GM12801 (cell line): ENCODE data around the gene STAT1.

Experiments
- CTCF ChIP-seq: IDR thresholded peaks from one replicate; pipeline ENCODE4 v1.5.1; 2011; ENCODE audit warnings: control low read depth; ENCODE audit not compliant: insufficient read length; ENCODE audit errors: extremely low read depth

The STAT1 gene

GRCh38 chr2:191030521-191031154, 16.7 kb upstream of the STAT1 start:
- no peak for TF ChIP-seq CTCF

- TF ChIP-seq CTCF, result no peak
These were observed 15.4 kb upstream of the STAT1 start for GRCh38 chr2:191029280-191029950.

- TF ChIP-seq CTCF, result no peak
These were observed 12.4 kb upstream of the STAT1 start for GRCh38 chr2:191026377-191026776.

- no peak for TF ChIP-seq CTCF
These were observed 11.2 kb upstream of the STAT1 start for GRCh38 chr2:191025135-191025534.

- TF ChIP-seq CTCF, result no peak
These were observed 9.3 kb upstream of the STAT1 start for GRCh38 chr2:191023235-191023679.

- TF ChIP-seq CTCF, result no peak
These were observed 6.9 kb upstream of the STAT1 start for GRCh38 chr2:191020742-191021381.

GRCh38 chr2:191020221-191020741, 6.3 kb upstream of the STAT1 start:
- no peak for TF ChIP-seq CTCF
